ENCODE measurements around the gene LRRIQ1. TPM values are rescaled to one million over a fixed set of nuclear protein-coding genes. Genes with fewer than 3 reads are reported as not detected.

The LRRIQ1 gene, protein sequence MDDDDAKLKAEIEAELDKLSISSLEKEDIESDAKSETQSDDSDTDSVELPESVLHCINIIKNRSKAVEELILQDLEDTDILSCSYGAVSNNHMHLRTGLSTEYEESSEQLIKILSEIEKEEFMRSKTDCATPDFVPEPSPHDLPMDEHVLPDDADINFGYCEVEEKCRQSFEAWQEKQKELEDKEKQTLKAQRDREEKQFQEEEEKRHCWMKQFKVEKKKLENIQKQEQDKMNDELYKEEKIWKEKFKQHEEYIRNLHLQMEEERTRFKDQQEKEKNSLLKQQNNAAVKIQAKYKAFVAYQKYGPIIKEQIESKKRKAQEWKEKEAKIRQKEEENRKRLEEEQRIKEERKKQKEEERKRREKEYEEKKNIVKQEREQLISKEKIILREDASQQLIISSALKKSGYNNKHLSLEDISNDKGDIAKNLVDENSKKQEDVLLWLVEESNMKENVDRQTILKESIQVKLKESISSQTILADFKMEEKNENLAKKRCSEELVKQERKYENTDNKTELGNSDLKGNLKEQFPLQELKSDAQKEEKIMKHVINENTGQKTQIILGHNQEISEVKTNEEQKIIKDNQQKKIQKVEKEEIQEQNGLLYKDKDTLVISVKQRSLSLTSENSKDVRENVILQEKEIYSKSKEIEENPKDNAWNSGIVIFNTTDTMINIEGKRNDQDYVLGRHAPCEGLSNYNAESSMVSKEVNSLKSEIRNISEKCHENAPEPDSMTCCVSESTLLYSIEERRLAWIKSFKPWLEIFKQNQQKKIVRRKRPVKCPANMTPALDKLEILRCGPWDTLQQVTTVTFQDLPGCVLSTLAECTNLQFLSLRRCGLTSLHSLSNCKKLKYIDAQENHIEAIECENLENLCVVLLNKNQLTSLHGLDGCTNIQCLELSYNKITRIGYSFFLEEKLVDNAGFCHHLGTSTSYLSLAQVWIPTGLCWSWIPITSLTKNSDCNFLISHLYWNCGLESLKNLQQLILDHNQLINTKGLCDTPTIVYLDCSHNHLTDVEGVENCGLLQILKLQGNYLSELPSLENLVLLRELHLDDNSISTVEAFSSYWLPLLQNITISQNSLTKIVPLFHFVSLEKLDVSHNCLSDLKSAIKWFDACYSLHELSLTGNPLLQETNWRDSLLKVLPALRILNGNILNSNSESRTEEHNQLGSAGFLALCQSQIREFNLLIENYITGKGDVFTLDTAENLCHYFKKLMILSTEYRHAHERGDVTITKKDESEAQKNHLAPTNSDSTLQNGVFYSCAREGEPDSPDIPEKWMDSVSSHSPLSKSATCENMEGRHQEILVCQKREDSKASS (N-terminal part only)
- 0.05 and 0.47 TPM in 2 replicates for total RNA-seq

DNA sequence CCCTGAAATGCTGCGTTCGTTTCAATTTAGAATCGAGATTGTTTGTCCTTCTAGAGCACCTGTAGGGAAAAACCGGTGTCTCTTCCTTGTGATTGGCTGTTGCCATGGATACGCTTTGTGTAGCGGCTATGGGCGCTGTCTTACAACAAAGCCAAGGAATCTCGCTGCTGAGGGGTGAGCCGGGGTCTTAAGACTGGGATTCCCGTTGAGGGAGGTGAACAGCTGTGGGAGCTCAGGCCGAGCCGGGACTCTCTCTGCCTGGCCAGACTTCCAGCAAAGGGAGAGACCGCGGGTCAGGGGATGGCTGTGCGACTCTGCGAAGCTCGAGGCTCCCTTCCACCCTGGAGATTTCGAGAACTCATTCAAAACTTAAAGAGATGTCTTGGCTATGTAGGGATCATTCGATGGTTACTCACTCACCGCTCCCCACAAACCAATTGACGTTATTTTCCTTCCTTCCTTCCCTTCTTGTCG lies at the start of gene LRRIQ1, which contains the start of gene TSPAN19:
TSS of gene LRRIQ1 (plus strand) at position 118 of the 474 bp plus-strand sequence. CDS start 1,826 bp downstream, outside the sequence.
TSS of gene TSPAN19 (minus strand) at position 44 of the 474 bp plus-strand sequence. CDS start 6,331 bp downstream, outside the sequence.

DNA sequence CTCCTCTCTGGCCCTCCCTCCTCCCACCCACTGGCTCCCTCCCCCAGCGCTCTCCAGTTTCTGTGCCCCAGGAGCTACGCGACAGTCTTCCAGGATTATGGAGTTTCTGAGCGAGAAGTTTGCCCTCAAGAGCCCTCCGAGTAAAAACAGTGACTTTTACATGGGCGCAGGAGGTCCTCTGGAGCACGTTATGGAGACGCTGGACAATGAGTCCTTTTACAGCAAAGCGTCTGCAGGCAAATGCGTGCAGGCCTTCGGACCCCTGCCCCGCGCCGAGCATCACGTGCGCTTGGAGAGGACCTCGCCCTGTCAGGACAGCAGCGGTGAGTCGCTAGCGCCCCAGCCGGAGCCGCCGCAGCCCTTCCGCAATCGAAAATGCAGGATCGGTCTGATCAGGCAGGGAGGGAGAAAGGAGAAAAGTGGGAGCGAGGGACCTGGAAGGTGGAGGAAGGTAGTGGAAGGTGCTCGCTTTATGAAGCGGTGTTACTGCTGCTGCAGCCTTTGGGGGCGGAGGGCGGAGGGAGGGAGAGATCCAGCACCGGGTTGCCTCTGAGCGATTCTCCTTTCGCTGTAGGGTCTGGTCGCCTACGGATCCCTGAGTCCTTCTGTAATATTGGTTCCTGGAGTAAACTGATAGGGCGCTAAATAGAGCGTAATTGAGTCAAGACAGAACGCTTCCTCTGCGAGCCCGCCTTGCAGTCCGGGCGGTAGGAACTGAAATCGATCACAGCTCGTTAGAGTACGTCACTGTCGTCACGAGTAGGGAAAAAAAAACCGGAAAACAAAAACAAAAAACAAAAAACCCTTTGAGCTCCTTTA lies 244.2 kb downstream of the LRRIQ1 start, which contains the start of gene ALX1:
TSS of gene ALX1 (plus strand) at position 56 of the 819 bp plus-strand sequence. CDS start at position 98, 42 bp downstream.

Other genes with a start within 250 kb of the LRRIQ1 start
- 0.98 and 1.9 TPM in 2 replicates for gene SLC6A15, start 123.6 kb upstream of the LRRIQ1 start, total RNA-seq
- not detected in 2 replicates for gene TSPAN19, start 74 bp upstream of the LRRIQ1 start, total RNA-seq
- gene ALX1, start 243.9 kb downstream of the LRRIQ1 start, total RNA-seq: not detected in 2 replicates